Adrenal gland (tissue), 12 donors: Measurements from ENCODE around the gene AVPR1B. TPM values are rescaled to one million over a fixed set of nuclear protein-coding genes. Genes with fewer than 3 reads are reported as not detected.

Experiments
- DNase-seq, 7 donors: peaks; one replicate each; pipeline ENCODE4 v3.0.0-alpha.2; 2019 to 2020
- H3K27ac ChIP-seq, 5 donors: fragments of 200-600 bp; sonication (generic) in 4 of 5; 1 replicate in 3 of 5; 2 replicates in 2 of 5; pipeline versions ENCODE4 v1.5.1 to v1.8.0; 2016 to 2020; ENCODE audit warnings: mild to moderate bottlenecking in 1 of 5
- H3K27me3 ChIP-seq: fragments of 200-600 bp; 2 replicates; pipeline ENCODE4 v1.8.0; 2021
- H3K36me3 ChIP-seq, 2 donors: fragments of 200-600 bp; replicated peaks in 1 of 2; 1 replicate in 1 of 2; 2 replicates in 1 of 2; pipeline versions ENCODE4 v1.5.1 to v1.8.0; 2018 to 2022
- H3K4me1 ChIP-seq, 2 donors: fragments of 200-600 bp; replicated peaks in 1 of 2; 1 replicate in 1 of 2; 2 replicates in 1 of 2; pipeline versions ENCODE4 v1.5.1 to v1.8.0; 2018 to 2021
- H3K4me3 ChIP-seq, 4 donors: fragments of 200-600 bp; sonication (generic) in 3 of 4; one replicate each; pipeline ENCODE4 v1.5.1; 2016 to 2018
- H3K9me3 ChIP-seq, 3 donors: fragments of 200-600 bp; sonication (generic) in 1 of 3; replicated peaks in 1 of 3; 1 replicate in 2 of 3; 2 replicates in 1 of 3; pipeline versions ENCODE4 v1.5.1 to v1.8.0; 2016 to 2021
- CTCF ChIP-seq, 6 experiments: fragments of 450-650 bp in 4 of 6; fragments of 200-600 bp in 2 of 6; sonication (generic) in 1 of 6; IDR thresholded peaks; 1 replicate in 5 of 6; 2 replicates in 1 of 6; pipeline versions ENCODE4 v1.5.1 to v1.8.0; 2016 to 2021; ENCODE audit warnings: antibody characterized with exemption in 6 of 6, mild to moderate bottlenecking in 2 of 6, moderate library complexity in 1 of 6
- POLR2A ChIP-seq, 2 donors: fragments of 450-650 bp; IDR thresholded peaks; one replicate each; pipeline ENCODE4 v1.6.1; 2017; ENCODE audit warnings: antibody characterized with exemption in 2 of 2, mild to moderate bottlenecking in 2 of 2, moderate library complexity in 1 of 2
- WGBS, 4 donors: extraction: QIAGEN DNeasy Blood & Tissue Kit in 2 of 4; methylation state at CpG; one replicate each; pipeline versions ENCODE4 v1.1.5 to v1.1.7; 2013 to 2017; 5-methylcytosine and 5-hydroxymethylcytosine counted together
- intact Hi-C, 2 donors: fragments of 100-400 bp; cut with DNase I; formaldehyde crosslinking; loops; one replicate each; pipeline versions ENCODE4 v1.14.1 to v1.15.0; 2022 to 2023
- polyA plus RNA-seq, 3 donors: library from polyadenylated mRNA; stranded (reverse); fragments of 200-250 nt in 2 of 3; fragments of 350-450 nt in 1 of 3; fragmentation: Illumina TruSeq in 1 of 3; extraction: RNeasy Lipid Tissue Mini Kit (QIAGEN cat#74804) in 1 of 3; gene quantifications; one replicate each; pipeline ENCODE4 v1.2.3, GENCODE V29; 2013 to 2014
- total RNA-seq, 9 donors: library from RNA; depleted of rRNA in 4 of 9; stranded (reverse); fragments of >200 nt in 4 of 9; fragments of 120-200 nt in 1 of 9; fragmentation: NEBNext Ultra II Directional in 1 of 9; extraction: Animal tissue kit (Norgen Biotek cat#: 25700) in 1 of 9; gene quantifications; one replicate each; pipeline versions ENCODE4 v1.1.0 to v1.2.4, GENCODE V29; 2013 to 2023
- donor health status: healthy with polysubstance abuse.
- donor health status: Bipolar disorder and iron deficiency.
- donor health status: DM: yes; HTN: yes; CAD: no.
- donor health status: DM: no; HTN: no; CAD: no.
- donor health status: DM: no; HTN: no; CAD: no.
- donor health status: DM: yes; HTN: yes; CAD: no.

Gene AVPR1B
- total and polyA plus RNA-seq, 12 donors, result not detected

GRCh38 chr1:206097381-206097780 is 19.8 kb downstream of the AVPR1B start:
- no peak overlapping the region for H3K4me3 ChIP-seq
- DNase-seq, result no peak
- H3K27ac ChIP-seq, result no peak overlapping the region
- no peaks in the 10 kb centered on the region for H3K4me1 ChIP-seq
- no peaks in the 10 kb centered on the region for H3K9me3 ChIP-seq
- H3K27me3 ChIP-seq, result peaks cover 6% of the 10 kb centered on the region
- TF ChIP-seq POLR2A (IDR thresholded peaks at IDR 0.05) (no peak), CTCF (IDR thresholded peaks at IDR 0.05) (no peak)
- WGBS, 4 donors, result 62 to 69% (median 67%) methylated on average over 3 of the region's 3 CpGs
- intact Hi-C loops, result no loop called here
- no peaks in the 10 kb centered on the region for H3K36me3 ChIP-seq

- Histone ChIP-seq H3K4me1 (no peaks in the 10 kb centered on the region), H3K4me3 (no peak overlapping the region), H3K9me3 (no peaks in the 10 kb centered on the region), H3K36me3 (no peaks in the 10 kb centered on the region), H3K27ac (no peak overlapping the region), H3K27me3 (no peaks in the 10 kb centered on the region)
- TF ChIP-seq POLR2A (IDR thresholded peaks at IDR 0.05) (no peak), CTCF (IDR thresholded peaks at IDR 0.05) (no peak)
- intact Hi-C loops, result no loop called here
- WGBS, 4 donors, result 57 to 76% (median 58%) methylated on average over 7 of the region's 7 CpGs
- DNase-seq, result no peak
Observed at GRCh38 chr1:206094024-206094423, 23.2 kb downstream of the AVPR1B start.

- WGBS, 4 donors, result 51 to 78% (median 69%) methylated on average over 3 of the region's 3 CpGs
- no peak overlapping the region for H3K27ac ChIP-seq
- no peak for TF ChIP-seq POLR2A (IDR thresholded peaks at IDR 0.05)
- no peak for TF ChIP-seq CTCF (IDR thresholded peaks at IDR 0.05)
- intact Hi-C loops, result no loop called here
- H3K36me3 ChIP-seq, result no peaks in the 10 kb centered on the region
- H3K9me3 ChIP-seq, result no peaks in the 10 kb centered on the region
- no peaks in the 10 kb centered on the region for H3K27me3 ChIP-seq
- H3K4me1 ChIP-seq, result no peaks in the 10 kb centered on the region
- no peak overlapping the region for H3K4me3 ChIP-seq
- no peak for DNase-seq
Observed at GRCh38 chr1:206089341-206089740, 27.8 kb downstream of the AVPR1B start.

GRCh38 chr1:206087091-206087490 is 30.1 kb downstream of the AVPR1B start:
- H3K27me3 ChIP-seq, result no peaks in the 10 kb centered on the region
- H3K36me3 ChIP-seq, result no peaks in the 10 kb centered on the region
- H3K9me3 ChIP-seq, result no peaks in the 10 kb centered on the region
- 86 to 95% (median 93%) methylated on average over 3 of the region's 3 CpGs for WGBS, 4 donors
- H3K4me3 ChIP-seq, result no peak overlapping the region
- no peak overlapping the region for H3K27ac ChIP-seq
- no peak for DNase-seq
- no peak for TF ChIP-seq POLR2A (IDR thresholded peaks at IDR 0.05)
- TF ChIP-seq CTCF (IDR thresholded peaks at IDR 0.05), result no peak
- no peaks in the 10 kb centered on the region for H3K4me1 ChIP-seq
- intact Hi-C loops, result no loop called here
